Sigmoid colon (tissue), 7 donors: ENCODE data around the gene USP44. TPM values are rescaled to one million over a fixed set of nuclear protein-coding genes. Genes with fewer than 3 reads are reported as not detected.

ENCODE experiments used
- DNase-seq: peaks from one replicate; pipeline ENCODE4 v3.0.0-alpha.2; 2019
- H3K27ac ChIP-seq, 4 donors: fragments of 200-600 bp; sonication (generic); one replicate each; pipeline ENCODE4 v1.5.1; 2016 to 2019; ENCODE audit warnings: mild to moderate bottlenecking in 1 of 4
- H3K27me3 ChIP-seq, 3 donors: fragments of 200-600 bp; sonication (generic); one replicate each; pipeline ENCODE4 v1.5.1; 2019; ENCODE audit warnings: mild to moderate bottlenecking in 1 of 3
- H3K36me3 ChIP-seq, 4 donors: fragments of 200-600 bp; sonication (generic); one replicate each; pipeline ENCODE4 v1.5.1; 2016 to 2019
- H3K4me1 ChIP-seq, 4 donors: fragments of 200-600 bp; sonication (generic); one replicate each; pipeline ENCODE4 v1.5.1; 2017 to 2019
- H3K4me3 ChIP-seq, 4 donors: fragments of 200-600 bp; sonication (generic); one replicate each; pipeline ENCODE4 v1.5.1; 2017 to 2019; ENCODE audit warnings: mild to moderate bottlenecking in 2 of 4, moderate library complexity in 1 of 4
- H3K9me3 ChIP-seq, 4 donors: fragments of 200-600 bp in 3 of 4; sonication (generic) in 3 of 4; one replicate each; pipeline versions ENCODE4 v1.5.1 to v1.6.1; 2013 to 2019
- EP300 ChIP-seq, 4 donors: sonication (generic); formaldehyde crosslinking; IDR thresholded peaks; one replicate each; pipeline ENCODE4 v1.6.1; 2017; ENCODE audit warnings: antibody characterized with exemption in 4 of 4
- POLR2A ChIP-seq, 2 donors: fragments of 450-650 bp; IDR thresholded peaks; one replicate each; pipeline ENCODE4 v1.6.1; 2016; ENCODE audit warnings: antibody characterized with exemption in 2 of 2, mild to moderate bottlenecking in 2 of 2, moderate library complexity in 2 of 2
- POLR2AphosphoS5 ChIP-seq, 4 donors: sonication (generic); formaldehyde crosslinking; IDR thresholded peaks; one replicate each; pipeline ENCODE4 v1.6.1; 2017; ENCODE audit warnings: antibody characterized with exemption in 4 of 4
- WGBS, 2 donors: extraction: QIAGEN DNeasy Blood & Tissue Kit; methylation state at CpG; one replicate each; pipeline ENCODE4 v1.1.7; 2013; 5-methylcytosine and 5-hydroxymethylcytosine counted together
- intact Hi-C: fragments of 100-400 bp; cut with DNase I; formaldehyde crosslinking; loops from one replicate; pipeline ENCODE4 v1.15.1; 2023
- polyA plus RNA-seq, 3 donors: library from polyadenylated mRNA; stranded (reverse); fragments of 200-250 nt; gene quantifications; one replicate each; pipeline ENCODE4 v1.2.3, GENCODE V29; 2013
- total RNA-seq, 4 donors: library from RNA; depleted of rRNA; stranded (reverse); fragments of >200 nt; gene quantifications; one replicate each; pipeline ENCODE4 v1.1.0, GENCODE V29; 2016
- TF ChIP-seq, protein P1 (sequence below), 4 experiments: fragments of 450-650 bp in 3 of 4; fragments of 200-600 bp in 1 of 4; IDR thresholded peaks; one replicate each; pipeline ENCODE4 v1.5.1; 2016 to 2019; ENCODE audit warnings: antibody characterized with exemption in 4 of 4, mild to moderate bottlenecking in 3 of 4, moderate library complexity in 2 of 4
- donor health status: healthy with polysubstance abuse.
- donor health status: Bipolar disorder and iron deficiency.
- donor health status: healthy.

The USP44 gene
- total and polyA plus RNA-seq, 7 donors = 0.36 to 6.1 (median 2.7) TPM; not detected in 1

DNA sequence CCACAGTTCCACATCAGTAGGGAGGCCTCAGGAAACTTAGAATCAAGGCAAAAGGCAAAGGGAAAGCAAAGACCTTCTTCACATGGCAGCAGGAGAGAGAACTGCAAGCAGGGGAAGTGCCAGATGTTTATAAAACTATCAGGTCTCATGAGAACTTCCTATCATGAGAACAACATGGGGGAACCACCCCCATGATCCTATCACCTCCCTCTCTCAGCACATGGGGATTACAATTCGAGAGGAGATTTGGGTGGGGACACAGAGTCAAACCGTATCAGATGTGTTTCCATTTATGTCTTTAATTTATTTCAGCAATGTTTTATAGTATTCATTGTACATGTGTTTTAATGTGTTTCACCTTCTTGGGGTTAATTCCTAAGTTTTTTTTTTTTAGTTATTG, 51.5 kb downstream of the USP44 start:
- H3K36me3 ChIP-seq = peaks cover 23 to 83% (median 36%) of the 10 kb centered on the region in 4 donors
- H3K4me3 ChIP-seq = no peak overlapping the region
- no peak for DNase-seq
- TF ChIP-seq, protein P1, sequence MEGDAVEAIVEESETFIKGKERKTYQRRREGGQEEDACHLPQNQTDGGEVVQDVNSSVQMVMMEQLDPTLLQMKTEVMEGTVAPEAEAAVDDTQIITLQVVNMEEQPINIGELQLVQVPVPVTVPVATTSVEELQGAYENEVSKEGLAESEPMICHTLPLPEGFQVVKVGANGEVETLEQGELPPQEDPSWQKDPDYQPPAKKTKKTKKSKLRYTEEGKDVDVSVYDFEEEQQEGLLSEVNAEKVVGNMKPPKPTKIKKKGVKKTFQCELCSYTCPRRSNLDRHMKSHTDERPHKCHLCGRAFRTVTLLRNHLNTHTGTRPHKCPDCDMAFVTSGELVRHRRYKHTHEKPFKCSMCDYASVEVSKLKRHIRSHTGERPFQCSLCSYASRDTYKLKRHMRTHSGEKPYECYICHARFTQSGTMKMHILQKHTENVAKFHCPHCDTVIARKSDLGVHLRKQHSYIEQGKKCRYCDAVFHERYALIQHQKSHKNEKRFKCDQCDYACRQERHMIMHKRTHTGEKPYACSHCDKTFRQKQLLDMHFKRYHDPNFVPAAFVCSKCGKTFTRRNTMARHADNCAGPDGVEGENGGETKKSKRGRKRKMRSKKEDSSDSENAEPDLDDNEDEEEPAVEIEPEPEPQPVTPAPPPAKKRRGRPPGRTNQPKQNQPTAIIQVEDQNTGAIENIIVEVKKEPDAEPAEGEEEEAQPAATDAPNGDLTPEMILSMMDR (IDR thresholded peaks at IDR 0.05) = no peak
- TF ChIP-seq EP300 (IDR thresholded peaks at IDR 0.05) (no peak), POLR2AphosphoS5 (IDR thresholded peaks at IDR 0.05) (no peak), POLR2A (IDR thresholded peaks at IDR 0.05) (no peak)
- H3K27ac ChIP-seq = no peak overlapping the region
- H3K9me3 ChIP-seq = no peaks in the 10 kb centered on the region
- H3K4me1 ChIP-seq = no peaks in the 10 kb centered on the region
- 94% methylated on average over 2 of the region's 2 CpGs for WGBS, 2 donors
- intact Hi-C loops = no loop called here
- H3K27me3 ChIP-seq = no peaks in the 10 kb centered on the region

DNA sequence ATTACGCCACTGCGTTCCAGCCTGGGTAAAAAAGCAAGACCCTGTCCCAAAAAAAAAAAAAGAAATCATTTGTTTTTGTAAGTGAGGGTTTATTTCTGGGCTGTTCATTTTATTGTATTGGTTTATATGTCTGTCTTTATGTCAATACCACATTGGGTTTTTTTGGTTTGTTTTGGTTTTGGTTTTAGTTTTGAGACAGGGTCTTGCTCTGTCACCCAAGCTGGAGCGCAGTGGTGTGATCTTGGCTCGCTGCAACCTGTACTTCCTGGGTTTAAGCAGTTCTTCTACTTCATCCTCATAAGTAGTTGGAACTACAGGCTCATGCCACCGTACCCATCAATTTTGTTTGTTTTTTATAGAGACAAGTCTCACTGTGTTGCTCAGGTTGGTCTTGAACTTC, 52.3 kb downstream of the USP44 start:
- Histone ChIP-seq H3K36me3 (peaks cover 15 to 83% (median 31%) of the 10 kb centered on the region in 4 donors), H3K27me3 (no peaks in the 10 kb centered on the region), H3K27ac (no peak overlapping the region), H3K4me3 (no peak overlapping the region), H3K9me3 (no peaks in the 10 kb centered on the region), H3K4me1 (no peaks in the 10 kb centered on the region)
- intact Hi-C loops = no loop called here
- TF ChIP-seq EP300 (IDR thresholded peaks at IDR 0.05) = no peak
- TF ChIP-seq, protein P1 (IDR thresholded peaks at IDR 0.05) = no peak
- TF ChIP-seq POLR2A (IDR thresholded peaks at IDR 0.05) = no peak
- no peak for TF ChIP-seq POLR2AphosphoS5 (IDR thresholded peaks at IDR 0.05)
- WGBS, 2 donors = 98% methylated on average over 5 of the region's 5 CpGs
- DNase-seq = no peak

DNA sequence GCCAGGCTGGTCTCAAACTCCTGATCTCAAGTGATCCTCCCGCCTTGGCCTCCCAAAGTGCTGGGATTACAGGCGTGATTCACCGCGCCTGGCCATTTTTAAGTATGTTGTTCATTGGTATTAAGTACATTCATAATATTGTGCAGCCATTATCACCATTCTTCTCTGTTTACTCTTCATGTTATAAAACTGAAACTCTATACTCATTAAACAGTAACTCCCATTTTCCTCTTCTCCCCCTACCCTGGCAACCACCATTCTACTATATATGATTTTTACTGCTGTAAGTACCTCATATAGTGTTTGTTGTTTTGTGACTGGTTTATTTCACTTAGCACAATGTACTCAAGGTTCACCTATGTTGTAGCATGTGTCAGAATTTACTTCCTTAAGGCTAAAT, 54.2 kb downstream of the USP44 start:
- Histone ChIP-seq H3K36me3 (peaks cover 10 to 78% (median 26%) of the 10 kb centered on the region in 4 donors), H3K4me3 (no peak overlapping the region), H3K27ac (no peak overlapping the region), H3K27me3 (no peaks in the 10 kb centered on the region), H3K4me1 (no peaks in the 10 kb centered on the region), H3K9me3 (no peaks in the 10 kb centered on the region)
- no peak for TF ChIP-seq POLR2A (IDR thresholded peaks at IDR 0.05)
- DNase-seq = no peak
- intact Hi-C loops = no loop called here
- WGBS, 2 donors = 93 to 95% methylated on average over 4 of the region's 4 CpGs

DNA sequence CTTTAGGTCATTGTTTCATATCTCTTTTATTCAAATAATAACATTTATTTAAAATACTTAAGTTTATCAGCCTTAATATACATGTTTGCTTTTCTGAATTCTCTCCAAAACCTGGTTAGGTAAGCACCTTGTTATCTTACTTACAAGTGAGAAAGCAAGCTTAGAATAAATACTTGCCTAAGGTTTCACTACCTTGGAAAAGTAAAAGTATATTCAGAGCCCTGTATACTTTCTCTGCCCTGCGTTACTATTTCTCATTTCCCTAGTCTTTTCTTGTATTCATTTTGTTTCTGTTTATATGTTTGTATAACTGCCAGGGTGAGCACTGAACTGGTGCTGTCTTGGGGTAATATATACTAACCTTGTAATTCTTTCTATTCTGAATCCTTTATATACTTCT, 55.8 kb downstream of the USP44 start:
- H3K27me3 ChIP-seq = no peaks in the 10 kb centered on the region
- H3K27ac ChIP-seq = no peak overlapping the region
- WGBS, 2 donors = 87 to 94% methylated on average over 1 of the region's 1 CpG
- intact Hi-C loops = no loop called here
- DNase-seq = no peak
- no peaks in the 10 kb centered on the region for H3K9me3 ChIP-seq
- H3K36me3 ChIP-seq = peaks cover 10 to 75% (median 26%) of the 10 kb centered on the region in 4 donors
- H3K4me1 ChIP-seq = no peaks in the 10 kb centered on the region
- H3K4me3 ChIP-seq = no peak overlapping the region
- no peak for TF ChIP-seq POLR2AphosphoS5 (IDR thresholded peaks at IDR 0.05)
- TF ChIP-seq POLR2A (IDR thresholded peaks at IDR 0.05) = no peak
- TF ChIP-seq, protein P1 (IDR thresholded peaks at IDR 0.05) = no peak
- no peak for TF ChIP-seq EP300 (IDR thresholded peaks at IDR 0.05)

DNA sequence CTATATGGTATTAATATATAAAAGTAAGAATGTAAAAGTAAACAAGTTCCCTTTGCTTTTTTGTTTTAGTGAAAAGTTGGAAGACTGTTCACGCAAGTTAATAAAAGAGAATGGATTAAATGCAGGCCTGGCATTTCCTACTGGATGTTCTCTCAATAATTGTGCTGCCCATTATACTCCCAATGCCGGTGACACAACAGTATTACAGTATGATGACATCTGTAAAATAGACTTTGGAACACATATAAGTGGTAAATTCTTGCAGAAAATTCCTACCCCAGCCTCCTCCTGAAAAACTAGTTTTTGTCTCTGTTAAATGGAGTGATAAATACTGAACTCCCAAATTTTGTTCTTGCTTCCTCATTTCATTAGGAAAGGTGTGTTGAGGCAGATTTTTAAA, 56.4 kb downstream of the USP44 start:
- intact Hi-C loops = no loop called here
- Histone ChIP-seq H3K36me3 (peaks cover 10 to 77% (median 26%) of the 10 kb centered on the region in 4 donors), H3K27ac (no peak overlapping the region), H3K4me3 (no peak overlapping the region), H3K4me1 (no peaks in the 10 kb centered on the region), H3K9me3 (no peaks in the 10 kb centered on the region), H3K27me3 (no peaks in the 10 kb centered on the region)
- 85 to 94% methylated on average over 2 of the region's 2 CpGs for WGBS, 2 donors
- TF ChIP-seq POLR2AphosphoS5 (IDR thresholded peaks at IDR 0.05) (no peak), POLR2A (IDR thresholded peaks at IDR 0.05) (no peak), EP300 (IDR thresholded peaks at IDR 0.05) (no peak)
- TF ChIP-seq, protein P1 (IDR thresholded peaks at IDR 0.05) = no peak
- no peak for DNase-seq
